ENCODE measurements around the gene DEGS2.

DNA sequence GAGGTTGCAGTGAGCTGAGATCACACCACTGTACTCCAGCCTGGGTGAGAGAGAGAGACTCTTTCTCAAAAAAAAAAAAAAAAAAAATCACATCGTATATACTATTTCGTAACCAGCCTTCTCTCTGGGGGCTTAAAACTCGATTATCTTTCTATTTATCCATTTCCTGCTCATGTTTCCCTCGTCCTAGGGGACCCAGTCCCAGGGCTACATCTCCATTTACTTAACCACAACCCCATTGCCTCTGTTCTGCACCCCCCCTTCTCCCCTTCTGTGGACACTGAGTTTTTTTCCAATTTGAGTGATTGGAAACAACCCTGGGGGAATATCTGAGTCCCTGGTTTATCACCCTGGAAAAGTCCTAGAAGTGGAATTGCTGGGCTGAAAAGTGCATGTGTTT lies 43.3 kb upstream of the DEGS2 start:
- no peak for TF ChIP-seq CTCF (IDR thresholded peaks at IDR 0.05)
- no peak for TF ChIP-seq POLR2A (IDR thresholded peaks at IDR 0.05)

Data from thyroid gland (tissue), 4 donors.